HL-60 (cell line): ENCODE results near the gene C3orf20.

ENCODE experiments used
- DNase-seq, 2 experiments: peaks; one replicate each; pipeline ENCODE4 v3.0.0-alpha.2; 2010 to 2020; ENCODE audit warnings: low read depth in 1 of 2, low spot score in 1 of 2
- H3K27ac ChIP-seq: fragments of 250-450 bp; sonication (Bioruptor Pico); replicated peaks from 2 replicates; pipeline ENCODE4 v1.5.1; 2020; ENCODE audit warnings: mild to moderate bottlenecking, moderate library complexity
- H3K27me3 ChIP-seq: fragments of 250-450 bp; sonication (Bioruptor Pico); 2 replicates; pipeline ENCODE4 v1.5.1; 2021; ENCODE audit warnings: mild to moderate bottlenecking, moderate library complexity; ENCODE audit not compliant: insufficient read depth, poor library complexity, severe bottlenecking
- H3K4me3 ChIP-seq: replicated peaks from 2 replicates; pipeline ENCODE4 v1.5.1; 2011; ENCODE audit warnings: mild to moderate bottlenecking, control low read depth, low read length; ENCODE audit not compliant: insufficient read depth
- GABPA ChIP-seq: IDR thresholded peaks from 2 replicates; pipeline ENCODE4 v1.6.1; 2012; ENCODE audit warnings: low read depth
- POLR2AphosphoS5 ChIP-seq: IDR thresholded peaks from 2 replicates; pipeline ENCODE4 v1.6.1; 2012; ENCODE audit warnings: low read depth
- SPI1 ChIP-seq: IDR thresholded peaks from 2 replicates; pipeline ENCODE4 v1.6.1; 2012; ENCODE audit warnings: low read depth, mild to moderate bottlenecking, borderline replicate concordance
- TF ChIP-seq, protein P1 (sequence below): IDR thresholded peaks from 2 replicates; pipeline ENCODE4 v1.6.1; 2012; ENCODE audit warnings: low read depth; ENCODE audit not compliant: insufficient replicate concordance
- TF ChIP-seq, protein P2 (sequence below): IDR thresholded peaks from one replicate; pipeline ENCODE4 v1.5.1; 2011; ENCODE audit warnings: low read length, control low read depth, inconsistent platforms; ENCODE audit not compliant: insufficient read depth

C3orf20 gene

DNA sequence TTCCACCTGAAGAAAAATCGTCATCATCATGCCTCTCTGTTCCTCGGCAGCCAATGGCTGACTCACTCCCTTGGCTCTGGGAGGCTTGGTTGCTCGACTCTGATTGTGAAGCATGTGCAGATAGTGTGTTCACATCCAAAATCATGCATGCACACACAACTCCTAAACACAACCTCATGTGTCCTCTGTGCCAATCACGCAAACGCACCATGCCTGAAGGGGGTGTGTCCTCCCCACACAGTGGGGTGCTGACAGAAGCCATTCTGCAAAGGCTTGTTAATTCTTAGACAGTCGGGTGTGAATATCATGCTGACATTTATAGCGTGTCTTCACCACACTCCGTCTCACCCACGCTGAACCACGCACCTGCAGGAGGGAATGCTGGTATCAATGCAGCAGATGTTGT lies 34.8 kb upstream of the C3orf20 start:
- H3K27ac ChIP-seq: no peak overlapping the region
- no peaks in the 10 kb centered on the region for H3K27me3 ChIP-seq
- TF ChIP-seq SPI1: no peak
- TF ChIP-seq POLR2AphosphoS5: no peak
- H3K4me3 ChIP-seq: no peak overlapping the region
- DNase-seq: no peak

DNA sequence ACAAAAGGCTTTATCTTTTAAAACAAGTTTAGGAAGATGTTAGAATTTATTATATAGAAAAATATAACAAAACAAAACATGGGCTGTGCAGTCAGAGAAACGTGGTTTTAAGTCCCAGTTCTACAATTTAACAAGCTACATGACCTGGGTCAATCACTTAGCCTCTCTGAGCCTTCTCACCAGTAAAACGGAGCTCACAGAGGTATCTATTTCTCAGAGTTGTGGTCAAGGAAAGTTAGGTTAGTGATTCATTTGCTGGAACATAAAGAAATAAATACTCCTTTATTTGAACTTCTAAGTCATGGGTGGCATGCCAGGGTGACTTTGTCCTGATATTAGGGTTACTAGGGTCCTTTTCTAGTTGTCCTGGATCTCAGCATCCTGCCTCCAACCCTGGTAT lies 34.2 kb upstream of the C3orf20 start:
- TF ChIP-seq GABPA (no peak), SPI1 (no peak), POLR2AphosphoS5 (no peak)
- TF ChIP-seq, protein P1, sequence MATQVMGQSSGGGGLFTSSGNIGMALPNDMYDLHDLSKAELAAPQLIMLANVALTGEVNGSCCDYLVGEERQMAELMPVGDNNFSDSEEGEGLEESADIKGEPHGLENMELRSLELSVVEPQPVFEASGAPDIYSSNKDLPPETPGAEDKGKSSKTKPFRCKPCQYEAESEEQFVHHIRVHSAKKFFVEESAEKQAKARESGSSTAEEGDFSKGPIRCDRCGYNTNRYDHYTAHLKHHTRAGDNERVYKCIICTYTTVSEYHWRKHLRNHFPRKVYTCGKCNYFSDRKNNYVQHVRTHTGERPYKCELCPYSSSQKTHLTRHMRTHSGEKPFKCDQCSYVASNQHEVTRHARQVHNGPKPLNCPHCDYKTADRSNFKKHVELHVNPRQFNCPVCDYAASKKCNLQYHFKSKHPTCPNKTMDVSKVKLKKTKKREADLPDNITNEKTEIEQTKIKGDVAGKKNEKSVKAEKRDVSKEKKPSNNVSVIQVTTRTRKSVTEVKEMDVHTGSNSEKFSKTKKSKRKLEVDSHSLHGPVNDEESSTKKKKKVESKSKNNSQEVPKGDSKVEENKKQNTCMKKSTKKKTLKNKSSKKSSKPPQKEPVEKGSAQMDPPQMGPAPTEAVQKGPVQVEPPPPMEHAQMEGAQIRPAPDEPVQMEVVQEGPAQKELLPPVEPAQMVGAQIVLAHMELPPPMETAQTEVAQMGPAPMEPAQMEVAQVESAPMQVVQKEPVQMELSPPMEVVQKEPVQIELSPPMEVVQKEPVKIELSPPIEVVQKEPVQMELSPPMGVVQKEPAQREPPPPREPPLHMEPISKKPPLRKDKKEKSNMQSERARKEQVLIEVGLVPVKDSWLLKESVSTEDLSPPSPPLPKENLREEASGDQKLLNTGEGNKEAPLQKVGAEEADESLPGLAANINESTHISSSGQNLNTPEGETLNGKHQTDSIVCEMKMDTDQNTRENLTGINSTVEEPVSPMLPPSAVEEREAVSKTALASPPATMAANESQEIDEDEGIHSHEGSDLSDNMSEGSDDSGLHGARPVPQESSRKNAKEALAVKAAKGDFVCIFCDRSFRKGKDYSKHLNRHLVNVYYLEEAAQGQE: no peak
- TF ChIP-seq, protein P2, sequence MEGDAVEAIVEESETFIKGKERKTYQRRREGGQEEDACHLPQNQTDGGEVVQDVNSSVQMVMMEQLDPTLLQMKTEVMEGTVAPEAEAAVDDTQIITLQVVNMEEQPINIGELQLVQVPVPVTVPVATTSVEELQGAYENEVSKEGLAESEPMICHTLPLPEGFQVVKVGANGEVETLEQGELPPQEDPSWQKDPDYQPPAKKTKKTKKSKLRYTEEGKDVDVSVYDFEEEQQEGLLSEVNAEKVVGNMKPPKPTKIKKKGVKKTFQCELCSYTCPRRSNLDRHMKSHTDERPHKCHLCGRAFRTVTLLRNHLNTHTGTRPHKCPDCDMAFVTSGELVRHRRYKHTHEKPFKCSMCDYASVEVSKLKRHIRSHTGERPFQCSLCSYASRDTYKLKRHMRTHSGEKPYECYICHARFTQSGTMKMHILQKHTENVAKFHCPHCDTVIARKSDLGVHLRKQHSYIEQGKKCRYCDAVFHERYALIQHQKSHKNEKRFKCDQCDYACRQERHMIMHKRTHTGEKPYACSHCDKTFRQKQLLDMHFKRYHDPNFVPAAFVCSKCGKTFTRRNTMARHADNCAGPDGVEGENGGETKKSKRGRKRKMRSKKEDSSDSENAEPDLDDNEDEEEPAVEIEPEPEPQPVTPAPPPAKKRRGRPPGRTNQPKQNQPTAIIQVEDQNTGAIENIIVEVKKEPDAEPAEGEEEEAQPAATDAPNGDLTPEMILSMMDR: no peak
- H3K4me3 ChIP-seq: no peak overlapping the region
- DNase-seq: no peak
- H3K27me3 ChIP-seq: no peaks in the 10 kb centered on the region
- H3K27ac ChIP-seq: no peak overlapping the region

DNA sequence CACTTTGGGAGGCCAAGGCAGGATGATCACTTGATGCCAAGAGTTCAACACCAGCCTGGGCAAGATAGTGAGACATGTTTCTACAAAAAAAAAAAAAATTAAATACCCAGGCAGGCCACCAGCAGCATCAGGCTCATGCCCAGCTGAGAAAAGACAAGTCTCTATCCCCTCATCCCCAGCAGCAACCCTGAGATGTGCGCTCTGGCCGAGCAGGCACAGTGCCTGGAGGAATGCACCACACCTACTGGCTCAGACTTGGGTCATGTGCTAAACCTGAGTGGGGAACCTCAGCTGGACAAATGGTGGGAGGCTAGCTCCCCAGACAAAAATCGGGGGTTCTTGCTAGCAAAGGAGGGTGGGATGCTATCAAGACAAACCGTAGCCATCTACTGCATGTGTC lies 33.6 kb upstream of the C3orf20 start:
- Histone ChIP-seq H3K4me3 (no peak overlapping the region), H3K27ac (no peak overlapping the region), H3K27me3 (no peaks in the 10 kb centered on the region)
- no peak for DNase-seq
- no peak for TF ChIP-seq POLR2AphosphoS5
- TF ChIP-seq GABPA: no peak
- no peak for TF ChIP-seq SPI1
- TF ChIP-seq, protein P2: no peak
- TF ChIP-seq, protein P1: no peak

DNA sequence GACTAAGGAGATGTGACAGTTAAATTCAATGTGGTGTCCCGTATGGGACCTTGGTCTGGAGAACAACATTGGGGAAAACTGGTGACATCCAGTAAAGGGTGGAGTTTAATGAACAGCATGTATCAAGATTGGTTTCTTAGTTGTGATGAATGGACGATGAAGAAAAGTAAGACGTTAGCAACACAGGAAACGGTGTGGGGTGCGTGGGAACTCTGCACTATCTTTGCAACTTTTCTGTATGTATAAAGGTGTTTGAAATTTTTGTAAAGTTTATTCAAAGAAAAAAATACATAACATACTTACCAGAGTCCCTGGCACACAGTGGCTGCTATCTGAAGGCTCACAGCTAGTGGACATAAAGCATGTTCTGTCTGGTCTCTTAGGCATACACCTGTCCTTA lies 29.5 kb upstream of the C3orf20 start:
- H3K27ac ChIP-seq: peak overlapping the region; percentile 77
- DNase-seq: no peak
- no peaks in the 10 kb centered on the region for H3K27me3 ChIP-seq
- no peak overlapping the region for H3K4me3 ChIP-seq
- TF ChIP-seq SPI1 (no peak), POLR2AphosphoS5 (no peak), GABPA (no peak)
- TF ChIP-seq, protein P1: no peak
- TF ChIP-seq, protein P2: no peak
